Thyroid gland (tissue), 4 donors: Measurements from ENCODE around the gene BORA. TPM values are rescaled to one million over a fixed set of nuclear protein-coding genes. Genes with fewer than 3 reads are reported as not detected.

Experiments used
- DNase-seq, 2 donors: peaks; one replicate each; pipeline ENCODE4 v3.0.0-alpha.2; 2019
- H3K27ac ChIP-seq, 3 donors: fragments of 200-600 bp; sonication (generic); 1 replicate in 2 of 3; 2 replicates in 1 of 3; pipeline ENCODE4 v1.5.1; 2016 to 2019; ENCODE audit warnings: mild to moderate bottlenecking in 1 of 3, moderate library complexity in 1 of 3
- H3K27me3 ChIP-seq: fragments of 200-600 bp; sonication (generic); one replicate; pipeline ENCODE4 v1.5.1; 2019
- H3K36me3 ChIP-seq, 2 donors: fragments of 200-600 bp; sonication (generic); one replicate each; pipeline ENCODE4 v1.5.1; 2016 to 2019
- H3K4me1 ChIP-seq, 2 donors: fragments of 200-600 bp; sonication (generic); one replicate each; pipeline ENCODE4 v1.5.1; 2017 to 2019
- H3K4me3 ChIP-seq, 3 donors: fragments of 200-600 bp; sonication (generic); replicated peaks in 1 of 3; 1 replicate in 2 of 3; 2 replicates in 1 of 3; pipeline ENCODE4 v1.5.1; 2016; ENCODE audit warnings: mild to moderate bottlenecking in 1 of 3
- H3K9me3 ChIP-seq: fragments of 200-600 bp; sonication (generic); one replicate; pipeline ENCODE4 v1.5.1; 2017
- CTCF ChIP-seq, 6 experiments: fragments of 200-600 bp in 3 of 6; fragments of 450-650 bp in 3 of 6; sonication (generic) in 3 of 6; IDR thresholded peaks; one replicate each; pipeline ENCODE4 v1.5.1; 2016 to 2019; ENCODE audit warnings: antibody characterized with exemption in 6 of 6, mild to moderate bottlenecking in 2 of 6, inconsistent platforms in 1 of 6, moderate library complexity in 1 of 6
- POLR2A ChIP-seq, 2 donors: fragments of 450-650 bp; IDR thresholded peaks; one replicate each; pipeline ENCODE4 v1.6.1; 2017; ENCODE audit warnings: antibody characterized with exemption in 2 of 2, mild to moderate bottlenecking in 2 of 2, moderate library complexity in 1 of 2
- WGBS, 2 donors: methylation state at CpG; one replicate each; pipeline ENCODE4 v1.1.5; 2017; 5-methylcytosine and 5-hydroxymethylcytosine counted together
- intact Hi-C: fragments of 100-400 bp; cut with DNase I; formaldehyde crosslinking; loops from one replicate; pipeline ENCODE4 v1.15.1; 2023
- small RNA-seq: library from RNA; depleted of rRNA; stranded (forward); fragments of <200 nt; gene quantifications from one replicate; pipeline ENCODE3, GENCODE V24; 2016
- total RNA-seq, 4 donors: library from RNA; depleted of rRNA; stranded (reverse); fragments of >200 nt; gene quantifications; one replicate each; pipeline ENCODE4 v1.2.3, GENCODE V29; 2016

The BORA gene
- total RNA-seq, 4 donors from 2014 or later: 1.7 to 6.6 (median 4.7) TPM

- H3K27ac ChIP-seq: no peak overlapping the region
- no peak for DNase-seq
- WGBS, 2 donors: 71 to 78% methylated on average over 3 of the region's 3 CpGs
- no peak for TF ChIP-seq CTCF (IDR thresholded peaks at IDR 0.05)
- H3K4me3 ChIP-seq: no peak overlapping the region
- no peaks in the 10 kb centered on the region for H3K27me3 ChIP-seq
- intact Hi-C loops: no loop called here
- H3K36me3 ChIP-seq: peaks cover 5 to 32% of the 10 kb centered on the region in 2 donors
- no peaks in the 10 kb centered on the region for H3K9me3 ChIP-seq
- H3K4me1 ChIP-seq: no peaks in the 10 kb centered on the region
Measured at GRCh38 chr13:72798817-72799216, 71.1 kb downstream of the BORA start.

GRCh38 chr13:72804301-72804700, 76.6 kb downstream of the BORA start:
- no peak overlapping the region for H3K4me3 ChIP-seq
- intact Hi-C loops: no loop called here
- DNase-seq: no peak
- H3K27me3 ChIP-seq: no peaks in the 10 kb centered on the region
- peaks cover 4 to 11% of the 10 kb centered on the region in 2 donors for H3K4me1 ChIP-seq
- 85 to 91% methylated on average over 1 of the region's 1 CpG for WGBS, 2 donors
- H3K9me3 ChIP-seq: no peaks in the 10 kb centered on the region
- no peak overlapping the region for H3K27ac ChIP-seq
- H3K36me3 ChIP-seq: peaks cover 0 to 4% of the 10 kb centered on the region in 2 donors
- no peak for TF ChIP-seq CTCF (IDR thresholded peaks at IDR 0.05)
- no peak for TF ChIP-seq POLR2A (IDR thresholded peaks at IDR 0.05)

Small RNA genes within 50 kb of the gene (small RNA-seq; reads per million reads assigned to genes)
- not detected for gene RNU6-80P

Other genes starting within 250 kb of the BORA start
- 10 to 100 TPM in 1 of 4 donors, 1 to 10 TPM in 3; 3.9 to 11.2 (median 7.3) TPM for gene MZT1, start 294 bp upstream of the BORA start, total RNA-seq
- 10 to 100 TPM; 30.0 to 34.4 (median 32.5) TPM for gene DIS3, start 54.0 kb downstream of the BORA start, total RNA-seq
- gene PIBF1, start 54.2 kb downstream of the BORA start, total RNA-seq: 10 to 100 TPM; 30.2 to 51.4 (median 37.5) TPM